ENCODE results near the gene C11orf86. TPM values are rescaled to one million over a fixed set of nuclear protein-coding genes. Genes with fewer than 3 reads are reported as not detected.

The C11orf86 gene
- total and polyA plus RNA-seq, 2 donors from 2014 or later = 0.92 TPM; not detected in 1

DNA sequence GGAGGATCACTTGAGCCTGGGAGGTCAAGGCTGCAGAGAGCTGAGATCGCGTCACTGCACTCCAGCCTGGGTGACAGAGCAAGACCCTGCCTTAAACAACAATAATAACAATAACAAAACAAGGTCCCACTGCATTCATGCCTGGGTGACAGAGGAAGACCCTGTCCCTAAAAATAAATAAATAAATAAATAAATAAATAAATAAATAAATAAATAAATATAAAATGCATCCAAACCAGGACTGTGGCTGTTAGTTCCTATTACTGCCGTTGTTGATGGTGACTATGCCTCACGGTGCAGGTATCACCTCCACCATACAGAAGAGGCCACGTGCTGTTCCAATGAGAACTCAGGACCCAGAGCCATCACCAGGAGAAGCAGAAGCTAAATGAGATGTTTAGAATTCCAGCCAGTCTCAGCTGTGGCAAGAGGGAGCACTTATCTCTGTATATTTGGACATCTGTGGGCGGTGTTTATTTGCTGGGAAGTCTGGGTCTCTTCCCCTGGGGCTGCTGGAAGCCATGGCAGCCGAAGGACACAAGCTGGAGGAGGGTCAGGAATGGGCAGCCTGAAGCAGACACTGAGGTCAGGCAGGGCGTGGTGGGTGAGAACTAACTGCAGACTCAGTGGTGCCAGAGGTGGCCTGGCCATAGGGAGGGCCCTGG, 21.6 kb downstream of the C11orf86 start:
- Histone ChIP-seq H3K36me3 (ENCODE audit: control insufficient read depth in 2 of 3, insufficient read depth in 3 of 3, low read length in 3 of 3) (no peaks in the 10 kb centered on the region), H3K9ac (ENCODE audit: low read length in 3 of 3) (no peak overlapping the region), H3K27me3 (ENCODE audit: control insufficient read depth, insufficient read depth, low read length) (no peaks in the 10 kb centered on the region), H3K9me3 (ENCODE audit: control insufficient read depth in 2 of 3, insufficient read depth in 1 of 3, low read length in 3 of 3) (no peaks in the 10 kb centered on the region), H3K27ac (ENCODE audit: low read depth in 2 of 2, low read length in 2 of 2) (no peak overlapping the region), H3K4me3 (ENCODE audit: low read length in 3 of 3) (no peak overlapping the region), H3K4me1 (ENCODE audit: control insufficient read depth in 2 of 3, insufficient read depth in 2 of 3, low read depth in 1 of 3, low read length in 3 of 3) (no peaks in the 10 kb centered on the region)
- intact Hi-C loops (cut with DNase I) = no loop called here
- FAIRE-seq (no peak), DNase-seq (peak in 1 of 5 donors; percentile 78)
- no peak for TF ChIP-seq CTCF (IDR thresholded peaks at IDR 0.05; ENCODE audit: borderline replicate concordance, extremely low read depth, insufficient read depth)

GRCh38 chr11:66999555-66999954, 24.5 kb downstream of the C11orf86 start:
- no peak overlapping the region for H3K27ac ChIP-seq (ENCODE audit: low read depth in 2 of 2, low read length in 2 of 2)
- TF ChIP-seq CTCF (IDR thresholded peaks at IDR 0.05; ENCODE audit: borderline replicate concordance, extremely low read depth, insufficient read depth) = no peak
- H3K9me3 ChIP-seq (ENCODE audit: control insufficient read depth in 2 of 3, insufficient read depth in 1 of 3, low read length in 3 of 3) = no peaks in the 10 kb centered on the region
- intact Hi-C loops (cut with DNase I) = no loop called here
- H3K9ac ChIP-seq (ENCODE audit: low read length in 3 of 3) = no peak overlapping the region
- DNase-seq (no peak), FAIRE-seq (no peak)
- no peak overlapping the region for H3K4me3 ChIP-seq (ENCODE audit: low read length in 3 of 3)
- no peaks in the 10 kb centered on the region for H3K27me3 ChIP-seq (ENCODE audit: control insufficient read depth, insufficient read depth, low read length)
- H3K4me1 ChIP-seq (ENCODE audit: control insufficient read depth in 2 of 3, insufficient read depth in 2 of 3, low read depth in 1 of 3, low read length in 3 of 3) = no peaks in the 10 kb centered on the region
- no peaks in the 10 kb centered on the region for H3K36me3 ChIP-seq (ENCODE audit: control insufficient read depth in 2 of 3, insufficient read depth in 3 of 3, low read length in 3 of 3)

- no peak for DNase-seq
- Histone ChIP-seq H3K9ac (ENCODE audit: low read length in 3 of 3) (no peak overlapping the region), H3K36me3 (ENCODE audit: control insufficient read depth in 2 of 3, insufficient read depth in 3 of 3, low read length in 3 of 3) (no peaks in the 10 kb centered on the region), H3K9me3 (ENCODE audit: control insufficient read depth in 2 of 3, insufficient read depth in 1 of 3, low read length in 3 of 3) (no peaks in the 10 kb centered on the region), H3K4me3 (ENCODE audit: low read length in 3 of 3) (no peak overlapping the region), H3K27me3 (ENCODE audit: control insufficient read depth, insufficient read depth, low read length) (no peaks in the 10 kb centered on the region), H3K4me1 (ENCODE audit: control insufficient read depth in 2 of 3, insufficient read depth in 2 of 3, low read depth in 1 of 3, low read length in 3 of 3) (no peaks in the 10 kb centered on the region), H3K27ac (ENCODE audit: low read depth in 2 of 2, low read length in 2 of 2) (no peak overlapping the region)
- intact Hi-C loops (cut with DNase I) = no loop called here
- no peak for TF ChIP-seq CTCF (IDR thresholded peaks at IDR 0.05; ENCODE audit: borderline replicate concordance, extremely low read depth, insufficient read depth)
- no peak for FAIRE-seq
Observed at GRCh38 chr11:67001332-67001731, 26.2 kb downstream of the C11orf86 start.

Measured in kidney (tissue), 14 donors.